Vagina (tissue), 2 donors: Measurements from ENCODE around the gene SKP2.

Source experiments
- CTCF ChIP-seq, 3 experiments: fragments of 450-650 bp in 2 of 3; fragments of 200-600 bp in 1 of 3; sonication (generic) in 1 of 3; IDR thresholded peaks; one replicate each; pipeline ENCODE4 v1.5.1; 2017 to 2019; ENCODE audit warnings: antibody characterized with exemption in 3 of 3, mild to moderate bottlenecking in 2 of 3, moderate library complexity in 2 of 3
- POLR2A ChIP-seq, 2 donors: fragments of 450-650 bp; IDR thresholded peaks; one replicate each; pipeline ENCODE4 v1.6.1; 2017; ENCODE audit warnings: antibody characterized with exemption in 2 of 2, mild to moderate bottlenecking in 2 of 2, moderate library complexity in 2 of 2
- POLR2AphosphoS5 ChIP-seq, 2 donors: sonication (generic); formaldehyde crosslinking; IDR thresholded peaks; one replicate each; pipeline ENCODE4 v1.9.0; 2017; ENCODE audit warnings: antibody characterized with exemption in 2 of 2, mild to moderate bottlenecking in 2 of 2, low read depth in 1 of 2; ENCODE audit not compliant: insufficient read depth in 1 of 2

DNA sequence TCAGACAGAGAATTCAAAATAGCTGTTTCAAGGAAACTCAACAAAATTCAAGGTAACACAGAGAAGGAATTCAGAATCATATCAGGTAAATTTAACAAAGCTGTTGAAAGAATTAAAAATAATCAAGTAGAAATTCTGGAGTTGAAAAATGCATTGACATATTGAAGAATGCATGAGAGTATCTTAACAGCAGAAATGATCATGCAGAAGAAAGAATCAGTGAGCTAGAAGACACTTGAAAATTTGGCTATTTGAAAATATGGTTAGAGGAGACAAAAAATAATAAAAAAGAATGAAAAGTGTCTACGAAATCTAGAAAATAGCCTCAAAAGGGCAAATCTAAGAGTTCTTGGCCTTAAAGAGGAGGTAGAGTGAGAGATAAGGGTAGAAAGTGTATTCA is 23.1 kb upstream of the SKP2 start:
- TF ChIP-seq POLR2A (IDR thresholded peaks at IDR 0.05) (no peak), CTCF (IDR thresholded peaks at IDR 0.05) (no peak), POLR2AphosphoS5 (IDR thresholded peaks at IDR 0.05; ENCODE audit: insufficient read depth in 1 of 2, low read depth in 1 of 2) (no peak)
